Osteocyte (in vitro differentiated cells): ENCODE measurements around the gene PCNT. TPM values are rescaled to one million over a fixed set of nuclear protein-coding genes. Genes with fewer than 3 reads are reported as not detected.

Experiments used
- DNase-seq: peaks from one replicate; pipeline ENCODE4 v3.0.0; 2021; ENCODE audit warnings: mixed read lengths; ENCODE audit not compliant: unreplicated experiment; ENCODE audit errors: extremely low spot score
- H3K27ac Mint-ChIP-seq: one replicate; pipeline ENCODE4 v1.8.0; 2021; ENCODE audit warnings: mild to moderate bottlenecking, mixed read lengths; ENCODE audit not compliant: unreplicated experiment
- H3K27me3 Mint-ChIP-seq: one replicate; pipeline ENCODE4 v1.8.0; 2021; ENCODE audit warnings: mixed read lengths; ENCODE audit not compliant: unreplicated experiment
- H3K36me3 Mint-ChIP-seq: one replicate; pipeline ENCODE4 v1.8.0; 2021; ENCODE audit warnings: mixed read lengths; ENCODE audit not compliant: unreplicated experiment
- H3K4me1 Mint-ChIP-seq: one replicate; pipeline ENCODE4 v1.8.0; 2021; ENCODE audit warnings: mixed read lengths; ENCODE audit not compliant: unreplicated experiment
- H3K4me3 Mint-ChIP-seq: one replicate; pipeline ENCODE4 v1.8.0; 2021; ENCODE audit warnings: mild to moderate bottlenecking, moderate library complexity, mixed read lengths; ENCODE audit not compliant: unreplicated experiment
- H3K9me3 Mint-ChIP-seq: one replicate; pipeline ENCODE4 v1.8.0; 2021; ENCODE audit warnings: mixed read lengths; ENCODE audit not compliant: unreplicated experiment
- CTCF ChIP-seq: fragments of 200-600 bp; sonication (generic); IDR thresholded peaks from 2 replicates; pipeline ENCODE4 v1.5.0; 2021; ENCODE audit warnings: antibody characterized with exemption, mild to moderate bottlenecking, moderate library complexity
- long read RNA-seq: library from polyadenylated mRNA; unstranded; transcript quantifications from one replicate; pipeline ENCODE4 v2.0.0, GENCODE V29; 2021
- total RNA-seq: library from RNA; stranded (reverse); gene quantifications from 2 replicates; pipeline ENCODE4 v1.2.1, GENCODE V29; 2021

PCNT gene
- total RNA-seq, result 38.9 and 42.5 TPM in 2 replicates
- long read RNA-seq, partial matches to known transcripts, result 65 of 75 reads
- long read RNA-seq, other reads (novel, unspliced or antisense), result 10 of 75 reads

- H3K36me3 Mint-ChIP-seq, result peaks cover 13% of the 10 kb centered on the region
- H3K4me3 Mint-ChIP-seq, result peak within 1 kb of the TSS; percentile 95
- no peak for TF ChIP-seq CTCF
- peaks cover 43% of the 10 kb centered on the region for H3K4me1 Mint-ChIP-seq
- no peaks in the 10 kb centered on the region for H3K9me3 Mint-ChIP-seq
- peak; percentile 100 for DNase-seq
- H3K27me3 Mint-ChIP-seq, result no peaks in the 10 kb centered on the region
- H3K27ac Mint-ChIP-seq, result peak within 1 kb of the TSS; percentile 97
Observed at GRCh38 chr21:46323710-46324389, at the start of gene PCNT, which contains the start of gene C21orf58. TSS of gene PCNT (plus strand) at chr21:46324156. CDS start at chr21:46324229, 73 bp downstream. TSS of gene C21orf58 (minus strand) at chr21:46323870. CDS start at chr21:46322738, 1,132 bp downstream.

- Mint-ChIP-seq H3K4me3 (no peak overlapping the region), H3K36me3 (peaks cover 50% of the 10 kb centered on the region), H3K27ac (no peak overlapping the region), H3K27me3 (no peaks in the 10 kb centered on the region), H3K4me1 (no peaks in the 10 kb centered on the region), H3K9me3 (no peaks in the 10 kb centered on the region)
- DNase-seq, result no peak
- no peak for TF ChIP-seq CTCF
Observed at GRCh38 chr21:46274797-46275390, 49.1 kb upstream of the PCNT start.

GRCh38 chr21:46284077-46284644, 39.8 kb upstream of the PCNT start:
- Mint-ChIP-seq H3K27ac (peak overlapping the region; percentile 73), H3K4me1 (peaks cover 44% of the 10 kb centered on the region), H3K4me3 (peak overlapping the region; percentile 50), H3K9me3 (no peaks in the 10 kb centered on the region), H3K36me3 (peaks cover 18% of the 10 kb centered on the region), H3K27me3 (no peaks in the 10 kb centered on the region)
- no peak for TF ChIP-seq CTCF
- no peak for DNase-seq

- no peaks in the 10 kb centered on the region for H3K27me3 Mint-ChIP-seq
- peaks cover 44% of the 10 kb centered on the region for H3K4me1 Mint-ChIP-seq
- H3K27ac Mint-ChIP-seq, result no peak overlapping the region
- H3K36me3 Mint-ChIP-seq, result peaks cover 14% of the 10 kb centered on the region
- peak overlapping the region; percentile 88 for H3K4me3 Mint-ChIP-seq
- DNase-seq, result no peak
- no peak for TF ChIP-seq CTCF
- no peaks in the 10 kb centered on the region for H3K9me3 Mint-ChIP-seq
Observed at GRCh38 chr21:46284733-46285132, 39.2 kb upstream of the PCNT start.

- peak within 1 kb of the TSS; percentile 95 for H3K4me3 Mint-ChIP-seq
- H3K4me1 Mint-ChIP-seq, result peaks cover 44% of the 10 kb centered on the region
- peaks cover 9% of the 10 kb centered on the region for H3K36me3 Mint-ChIP-seq
- DNase-seq, result no peak
- H3K27ac Mint-ChIP-seq, result peak within 1 kb of the TSS; percentile 98
- H3K9me3 Mint-ChIP-seq, result no peaks in the 10 kb centered on the region
- H3K27me3 Mint-ChIP-seq, result no peaks in the 10 kb centered on the region
- TF ChIP-seq CTCF, result no peak
Observed at GRCh38 chr21:46285206-46285661, 38.7 kb upstream of the PCNT start, which contains the start of gene MCM3AP. TSS of gene MCM3AP (minus strand) at chr21:46285611. CDS start at chr21:46285286, 325 bp downstream.
